Heart left ventricle (tissue), 16 donors: ENCODE data around the gene AIG1. TPM values are rescaled to one million over a fixed set of nuclear protein-coding genes. Genes with fewer than 3 reads are reported as not detected.

Source experiments
- ATAC-seq, 4 donors: fragments of 200-7000 bp; cut with Tn5 transposase; one replicate each; pipeline ENCODE4 v1.9.1; 2020 to 2022; ENCODE audit warnings: moderate library complexity in 4 of 4, mild to moderate bottlenecking in 3 of 4, moderate number of reproducible peaks in 1 of 4
- DNase-seq, 5 donors: peaks; one replicate each; pipeline ENCODE4 v3.0.0-alpha.2; 2020
- H3K27ac ChIP-seq, 12 donors: fragments of 200-600 bp; sonication (generic) in 4 of 12; one replicate each; pipeline versions ENCODE4 v1.5.0 to v1.8.0; 2016 to 2022; ENCODE audit warnings: mild to moderate bottlenecking in 2 of 12
- H3K27me3 ChIP-seq, 9 donors: fragments of 200-600 bp; sonication (generic) in 2 of 9; one replicate each; pipeline versions ENCODE4 v1.5.1 to v1.8.0; 2016 to 2022; ENCODE audit warnings: mild to moderate bottlenecking in 3 of 9
- H3K36me3 ChIP-seq, 9 donors: fragments of 200-600 bp; sonication (generic) in 2 of 9; one replicate each; pipeline versions ENCODE4 v1.5.0 to v1.8.0; 2018 to 2022; ENCODE audit warnings: mild to moderate bottlenecking in 2 of 9
- H3K4me1 ChIP-seq, 12 donors: fragments of 200-600 bp; sonication (generic) in 4 of 12; one replicate each; pipeline versions ENCODE4 v1.5.0 to v1.8.0; 2016 to 2022; ENCODE audit warnings: mild to moderate bottlenecking in 3 of 12
- H3K4me3 ChIP-seq, 12 donors: fragments of 200-600 bp; sonication (generic) in 4 of 12; one replicate each; pipeline versions ENCODE4 v1.5.0 to v1.8.0; 2017 to 2022; ENCODE audit warnings: mild to moderate bottlenecking in 9 of 12, moderate library complexity in 4 of 12
- H3K9me3 ChIP-seq, 12 donors: fragments of 200-600 bp; sonication (generic) in 4 of 12; one replicate each; pipeline versions ENCODE4 v1.5.0 to v1.8.0; 2016 to 2022; ENCODE audit warnings: mild to moderate bottlenecking in 1 of 12
- POLR2A ChIP-seq, 2 donors: fragments of 450-650 bp; IDR thresholded peaks; one replicate each; pipeline ENCODE4 v1.6.1; 2017; ENCODE audit warnings: antibody characterized with exemption in 2 of 2, mild to moderate bottlenecking in 2 of 2, moderate library complexity in 2 of 2
- WGBS, 4 donors: extraction: QIAGEN DNeasy Blood & Tissue Kit in 2 of 4; methylation state at CpG; one replicate each; pipeline versions ENCODE4 v1.1.5 to v1.1.7; 2013 to 2018; 5-methylcytosine and 5-hydroxymethylcytosine counted together
- intact Hi-C, 10 donors: fragments of 100-400 bp; cut with DNase I; formaldehyde crosslinking; loops; one replicate each; pipeline versions ENCODE4 v1.11.1 to v1.14.2; 2022
- polyA plus RNA-seq, 2 donors: library from polyadenylated mRNA; stranded (reverse); fragments of 200-250 nt; gene quantifications; one replicate each; pipeline ENCODE4 v1.2.3, GENCODE V29; 2013
- total RNA-seq, 9 donors: library from RNA; depleted of rRNA in 2 of 9; stranded (reverse); fragments of >200 nt in 2 of 9; fragmentation: NEBNext Ultra II Directional in 3 of 9; extraction: Animal tissue kit (Norgen Biotek cat#: 25700) in 3 of 9; gene quantifications; one replicate each; pipeline versions ENCODE4 v1.1.0 to v1.2.4, GENCODE V29; 2016 to 2023
- TF ChIP-seq, protein P1 (sequence below), 12 donors: fragments of 200-600 bp; sonication (generic) in 4 of 12; IDR thresholded peaks; one replicate each; pipeline versions ENCODE4 v1.5.0 to v1.8.0; 2018 to 2022; ENCODE audit warnings: antibody characterized with exemption in 12 of 12, mild to moderate bottlenecking in 5 of 12
- donor health status: ischemic (EF 13 %, LVEDD 7.1; RV severe dilation, severe dysfunction).
- donor health status: healthy with polysubstance abuse.
- donor health status: DM: no; HTN: yes; CAD: no.
- donor health status: DM: no; HTN: no; CAD: no.
- donor health status: ischemic (EF 25% LVEDD 6.9; RV normal size, moderate dysfunction).
- donor health status: ischemic (EF 25% LVEDD 5.7; RV mildly dilated, moderate dysfunction).
- donor health status: healthy.
- donor health status: DM: yes; HTN: yes; CAD: no.
- donor health status: ischemic (EF 35%, LVEDD 5.7; RV mildly dilated, moderate dysfunction).
- donor health status: nonischemic (EF 11% LVEDD 7.7; RV severe dilation, severe dysfunction).
- donor health status: DM: yes; HTN: yes; CAD: no.
- donor health status: PGD.
- donor health status: ischemic (EF 29% LVEDD 5.4; RV normal size, mild dysfunction).
- donor health status: nonischemic (EF 23%, LVEDD 6.1; RV moderate dilation, normal function).

AIG1 gene
- total and polyA plus RNA-seq, 11 donors, result 18.1 to 101 (median 64.0) TPM

DNA sequence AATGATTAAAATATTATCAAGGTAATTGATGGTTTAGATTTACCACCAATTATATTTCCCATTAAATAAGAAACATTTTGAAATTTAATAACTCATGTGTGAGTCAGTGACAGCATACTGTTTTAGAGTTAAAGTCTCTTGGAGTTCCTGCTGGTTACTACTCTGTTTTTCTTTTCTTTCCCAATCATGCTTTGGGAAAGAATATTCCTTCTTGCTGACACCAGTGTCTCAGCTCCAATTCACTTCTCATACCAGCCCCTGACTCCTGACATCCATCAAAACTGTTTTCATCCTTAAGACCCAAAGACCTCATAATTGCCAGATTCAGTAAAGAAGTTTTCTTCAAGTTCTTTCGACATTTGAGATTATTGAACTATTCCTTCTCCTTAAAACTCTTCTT, 50.3 kb downstream of the AIG1 start:
- Histone ChIP-seq H3K27me3 (no peaks in the 10 kb centered on the region), H3K4me1 (peaks cover 0 to 18% (median 4%) of the 10 kb centered on the region in 12 donors), H3K36me3 (no peaks in the 10 kb centered on the region), H3K4me3 (no peak overlapping the region), H3K9me3 (no peaks in the 10 kb centered on the region), H3K27ac (no peak overlapping the region)
- 96 to 100% (median 97%) methylated on average over 1 of the region's 1 CpG for WGBS, 4 donors
- no peak for DNase-seq
- intact Hi-C loops, result no loop called here
- no peak for TF ChIP-seq POLR2A (IDR thresholded peaks at IDR 0.05)
- TF ChIP-seq, protein P1, sequence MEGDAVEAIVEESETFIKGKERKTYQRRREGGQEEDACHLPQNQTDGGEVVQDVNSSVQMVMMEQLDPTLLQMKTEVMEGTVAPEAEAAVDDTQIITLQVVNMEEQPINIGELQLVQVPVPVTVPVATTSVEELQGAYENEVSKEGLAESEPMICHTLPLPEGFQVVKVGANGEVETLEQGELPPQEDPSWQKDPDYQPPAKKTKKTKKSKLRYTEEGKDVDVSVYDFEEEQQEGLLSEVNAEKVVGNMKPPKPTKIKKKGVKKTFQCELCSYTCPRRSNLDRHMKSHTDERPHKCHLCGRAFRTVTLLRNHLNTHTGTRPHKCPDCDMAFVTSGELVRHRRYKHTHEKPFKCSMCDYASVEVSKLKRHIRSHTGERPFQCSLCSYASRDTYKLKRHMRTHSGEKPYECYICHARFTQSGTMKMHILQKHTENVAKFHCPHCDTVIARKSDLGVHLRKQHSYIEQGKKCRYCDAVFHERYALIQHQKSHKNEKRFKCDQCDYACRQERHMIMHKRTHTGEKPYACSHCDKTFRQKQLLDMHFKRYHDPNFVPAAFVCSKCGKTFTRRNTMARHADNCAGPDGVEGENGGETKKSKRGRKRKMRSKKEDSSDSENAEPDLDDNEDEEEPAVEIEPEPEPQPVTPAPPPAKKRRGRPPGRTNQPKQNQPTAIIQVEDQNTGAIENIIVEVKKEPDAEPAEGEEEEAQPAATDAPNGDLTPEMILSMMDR (IDR thresholded peaks at IDR 0.05), result no peak
- ATAC-seq, result no peak

DNA sequence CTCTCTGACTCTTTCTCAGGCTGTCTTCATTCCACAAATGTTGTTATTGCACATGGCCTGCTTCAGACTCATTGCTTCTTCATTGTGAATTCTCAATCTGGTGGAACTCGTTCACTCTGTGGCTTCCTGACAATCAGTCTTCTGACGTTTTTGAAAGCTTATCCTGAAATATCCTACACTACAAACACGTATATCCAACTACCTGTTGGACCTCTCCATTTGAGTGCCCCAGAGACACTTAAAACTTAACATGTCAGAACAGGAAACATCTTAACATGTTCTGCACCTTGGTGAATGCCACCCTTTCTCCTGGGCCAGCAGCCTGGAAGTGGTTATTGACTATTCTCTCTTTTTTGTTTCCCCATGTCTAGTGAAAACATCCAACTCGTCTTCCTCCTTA, 50.8 kb downstream of the AIG1 start:
- H3K4me1 ChIP-seq, result peaks cover 0 to 18% (median 4%) of the 10 kb centered on the region in 12 donors
- H3K4me3 ChIP-seq, result no peak overlapping the region
- H3K9me3 ChIP-seq, result no peaks in the 10 kb centered on the region
- no peak overlapping the region for H3K27ac ChIP-seq
- H3K36me3 ChIP-seq, result no peaks in the 10 kb centered on the region
- DNase-seq, result no peak
- ATAC-seq, result no peak
- WGBS, 4 donors, result 85 to 87% (median 86%) methylated on average over 4 of the region's 4 CpGs
- intact Hi-C loops, result no loop called here
- H3K27me3 ChIP-seq, result no peaks in the 10 kb centered on the region
- TF ChIP-seq, protein P1 (IDR thresholded peaks at IDR 0.05), result no peak
- no peak for TF ChIP-seq POLR2A (IDR thresholded peaks at IDR 0.05)

DNA sequence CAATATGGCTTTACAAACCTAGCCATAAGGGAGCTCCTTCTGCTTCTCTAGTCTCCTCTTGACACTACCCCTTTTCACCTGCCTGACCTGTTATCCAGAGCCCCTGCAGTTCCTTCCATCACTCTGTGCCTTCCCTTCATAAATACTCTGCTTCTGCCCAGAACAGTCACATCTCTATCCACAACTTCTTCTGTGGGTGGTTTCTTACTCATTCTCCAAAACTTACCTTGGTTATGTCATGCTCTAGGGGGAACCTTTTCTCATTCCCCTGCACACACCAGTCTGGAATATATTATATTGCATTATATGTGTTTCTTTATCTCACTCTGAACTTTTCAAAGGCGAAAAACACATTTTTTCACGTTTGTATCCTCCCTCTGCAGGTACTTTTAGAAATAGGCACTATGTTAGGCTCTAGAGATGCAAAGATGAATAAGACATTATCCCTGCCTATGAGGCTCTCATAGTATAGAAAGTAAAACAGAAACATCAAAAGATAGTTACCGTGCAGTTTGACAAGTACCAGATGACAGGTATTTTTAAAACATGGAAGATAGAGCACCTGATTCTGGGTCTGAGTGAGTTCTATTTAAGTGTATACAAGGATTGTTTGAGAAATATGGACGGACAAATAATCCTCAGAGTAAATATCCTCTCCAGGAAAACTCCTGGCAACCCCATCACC, 51.5 kb downstream of the AIG1 start:
- no peak for ATAC-seq

DNA sequence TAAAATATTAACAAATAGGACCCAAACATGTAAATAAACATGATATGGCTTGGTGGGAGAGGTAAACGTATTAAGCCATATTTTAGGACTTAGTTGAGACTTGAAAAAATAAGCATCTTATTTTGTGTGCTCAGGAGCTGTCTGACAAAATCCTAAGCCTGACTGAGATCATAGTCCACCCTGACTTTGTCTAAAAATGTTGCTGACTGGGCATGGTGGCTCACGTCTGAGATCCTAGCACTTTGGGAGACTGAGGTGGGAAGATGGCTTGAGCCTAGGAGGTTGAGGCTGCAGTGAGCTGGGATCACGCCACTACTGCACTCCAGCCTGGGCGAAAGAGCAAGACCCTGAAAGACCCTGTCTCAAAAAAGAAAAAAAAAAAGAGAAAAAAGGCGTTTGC, 52.1 kb downstream of the AIG1 start:
- TF ChIP-seq POLR2A (IDR thresholded peaks at IDR 0.05), result no peak
- TF ChIP-seq, protein P1 (IDR thresholded peaks at IDR 0.05), result no peak
- intact Hi-C loops, result no loop called here
- no peaks in the 10 kb centered on the region for H3K36me3 ChIP-seq
- peaks cover 0 to 9% (median 0%) of the 10 kb centered on the region in 12 donors for H3K4me1 ChIP-seq
- ATAC-seq (no peak), DNase-seq (no peak)
- H3K4me3 ChIP-seq, result no peak overlapping the region
- 92 to 96% (median 93%) methylated on average over 5 of the region's 5 CpGs for WGBS, 4 donors
- no peaks in the 10 kb centered on the region for H3K27me3 ChIP-seq
- H3K9me3 ChIP-seq, result no peaks in the 10 kb centered on the region
- H3K27ac ChIP-seq, result no peak overlapping the region

More for the DNA sequence above, 51.5 kb downstream of the AIG1 start:
- no peaks in the 10 kb centered on the region for H3K36me3 ChIP-seq
- DNase-seq, result no peak
- TF ChIP-seq, protein P1 (IDR thresholded peaks at IDR 0.05), result no peak
- TF ChIP-seq POLR2A (IDR thresholded peaks at IDR 0.05), result no peak
- intact Hi-C loops, result no loop called here
- H3K4me1 ChIP-seq, result peaks cover 0 to 15% (median 2%) of the 10 kb centered on the region in 12 donors
- H3K4me3 ChIP-seq, result no peak overlapping the region
- H3K27me3 ChIP-seq, result no peaks in the 10 kb centered on the region
- H3K27ac ChIP-seq, result no peak overlapping the region
- WGBS, 4 donors, result 64 to 75% (median 71%) methylated on average over 4 of the region's 4 CpGs
- no peaks in the 10 kb centered on the region for H3K9me3 ChIP-seq
